GM12892 (cell line): ENCODE data around the gene RMDN3.

Source experiments
- POLR2A ChIP-seq: IDR thresholded peaks from 2 replicates; pipeline ENCODE4 v1.6.1; 2011; ENCODE audit warnings: low read depth, low read length, control low read depth
- TAF1 ChIP-seq: IDR thresholded peaks from 2 replicates; pipeline ENCODE4 v1.6.1; 2011; ENCODE audit warnings: low read depth, mild to moderate bottlenecking, control low read depth, low read length, borderline replicate concordance

- TF ChIP-seq POLR2A (no peak), TAF1 (no peak)
Observed at GRCh38 chr15:40737048-40737447, 18.0 kb downstream of the RMDN3 start.
